Measurements from ENCODE around the gene DMBT1. TPM values are rescaled to one million over a fixed set of nuclear protein-coding genes. Genes with fewer than 3 reads are reported as not detected.

Gene DMBT1
- total and polyA plus RNA-seq, 10 of the 15 experiments (the other 5 are each of a cell fraction or from before 2014, with no cell fraction given): under 0.01 to 0.13 (median 0.03) TPM; not detected in 5

DNA sequence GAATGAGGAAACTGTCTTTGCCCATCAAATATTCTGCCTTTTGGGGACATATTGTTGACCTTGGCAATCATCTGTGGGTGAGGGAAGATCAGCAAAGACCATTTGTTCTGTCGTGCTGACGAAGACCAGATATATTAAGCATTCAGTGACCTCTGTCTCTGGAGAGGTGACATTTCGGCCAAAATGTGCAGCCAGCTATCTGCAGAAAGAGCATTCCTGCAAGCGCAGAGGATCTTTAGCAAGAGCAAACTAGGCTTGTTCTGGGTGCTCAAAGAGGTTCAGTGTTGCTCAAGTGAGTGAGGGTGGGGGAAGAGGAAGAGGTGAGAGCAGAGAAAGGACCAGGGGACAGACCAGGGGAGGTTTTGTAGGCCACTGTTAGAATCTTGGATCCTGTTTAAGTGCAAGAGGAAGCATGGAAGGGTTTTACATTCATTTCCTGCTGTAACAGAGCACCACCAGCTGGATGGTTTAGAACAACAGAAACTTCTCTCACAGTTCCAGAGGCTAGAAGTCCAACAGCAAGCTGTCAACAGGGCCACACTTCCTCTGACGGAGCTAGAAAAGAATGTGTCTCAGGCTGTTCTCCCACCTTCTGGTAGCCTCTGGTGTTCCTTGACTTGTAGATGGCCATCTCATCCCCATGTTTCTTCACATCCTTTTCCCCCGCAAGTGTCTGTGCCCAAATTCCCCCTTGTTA lies 127.9 kb downstream of the DMBT1 start (continued):
- TF ChIP-seq, protein P1, sequence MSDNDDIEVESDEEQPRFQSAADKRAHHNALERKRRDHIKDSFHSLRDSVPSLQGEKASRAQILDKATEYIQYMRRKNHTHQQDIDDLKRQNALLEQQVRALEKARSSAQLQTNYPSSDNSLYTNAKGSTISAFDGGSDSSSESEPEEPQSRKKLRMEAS (IDR thresholded peaks at IDR 0.05; ENCODE audit: low read depth, low read length): no peak

GRCh38 chr10:122689146-122689820 lies 128.7 kb downstream of the DMBT1 start:
- H3K9ac ChIP-seq (ENCODE audit: control insufficient read depth, insufficient read depth, low read length): no peak overlapping the region
- POLR2A ChIA-PET: no interaction called here
- BruUV-seq (replicated peaks): no TSS peak
- intact Hi-C loops (cut with micrococcal nuclease; ENCODE audit: unreplicated experiment): no loop called here
- H3K4me2 ChIP-seq (ENCODE audit: control insufficient read depth, insufficient read depth): no peak overlapping the region
- TF ChIP-seq CREM (IDR thresholded peaks at IDR 0.05; ENCODE audit: low read depth): no peak
- no peak for TF ChIP-seq ATF7 (IDR thresholded peaks at IDR 0.05; ENCODE audit: low read depth)
- TF ChIP-seq ZNF622 (IDR thresholded peaks at IDR 0.05): no peak
- no peak for ATAC-seq
- DNase-seq (ENCODE audit: low read depth, low spot score): no peak
- FAIRE-seq: no peak
- WGBS (ENCODE audit: insufficient coverage, insufficient replicate concordance, low lambda C conversion rate, missing lambda C conversion rate): 55% methylated on average over 6 of the region's 6 CpGs
- no peaks in the 10 kb centered on the region for H3K36me3 ChIP-seq (ENCODE audit: control insufficient read depth in 2 of 2, insufficient read depth in 2 of 2, low read length in 1 of 2)
- H3K4me1 ChIP-seq (ENCODE audit: control insufficient read depth, insufficient read depth, low read length): no peaks in the 10 kb centered on the region
- H3K27me3 ChIP-seq (replicated peaks in 1 of 2; ENCODE audit: control insufficient read depth in 2 of 2, insufficient read depth in 2 of 2, low read length in 1 of 2): no peaks in the 10 kb centered on the region
- in situ Hi-C loops (cut with MboI): no loop called here
- H3K4me3 ChIP-seq: no peak overlapping the region
- no peaks in the 10 kb centered on the region for H3K9me3 ChIP-seq (replicated peaks; ENCODE audit: control insufficient read depth, insufficient read depth, low read length)
- no peak overlapping the region for H3K27ac ChIP-seq (ENCODE audit: control insufficient read depth, insufficient read depth)
- no peaks in the 10 kb centered on the region for H3K79me2 ChIP-seq (ENCODE audit: control insufficient read depth, insufficient read depth, low read length)
- CTCF ChIA-PET: interaction anchor here (1.6 kb wide), 1 partner anchor 40 kb away, joined by 4 read pairs; no protein-coding TSS in a partner anchor
- SMC1A ChIA-PET (ENCODE audit: uncharacterized antibody, unreplicated experiment): no interaction called here
- no peak overlapping the region for H2AFZ ChIP-seq (ENCODE audit: control insufficient read depth, low read depth, low read length)
- H4K20me1 ChIP-seq (ENCODE audit: control insufficient read depth, insufficient read depth): no peaks in the 10 kb centered on the region
- RAD21 ChIA-PET (ENCODE audit: unreplicated experiment): no interaction called here

GRCh38 chr10:122692744-122693143 lies 132.2 kb downstream of the DMBT1 start:
- H2AFZ ChIP-seq (ENCODE audit: control insufficient read depth, low read depth, low read length): no peak overlapping the region
- DNase-seq (ENCODE audit: low read depth, low spot score) (no peak), ATAC-seq (no peak), FAIRE-seq (no peak)
- in situ Hi-C loops (cut with MboI) (no loop called here), intact Hi-C loops (cut with micrococcal nuclease; ENCODE audit: unreplicated experiment) (no loop called here)
- H3K36me3 ChIP-seq (ENCODE audit: control insufficient read depth in 2 of 2, insufficient read depth in 2 of 2, low read length in 1 of 2): no peaks in the 10 kb centered on the region
- H3K4me1 ChIP-seq (ENCODE audit: control insufficient read depth, insufficient read depth, low read length): no peaks in the 10 kb centered on the region
- H3K9ac ChIP-seq (ENCODE audit: control insufficient read depth, insufficient read depth, low read length): no peak overlapping the region
- no peaks in the 10 kb centered on the region for H4K20me1 ChIP-seq (ENCODE audit: control insufficient read depth, insufficient read depth)
- WGBS (ENCODE audit: insufficient coverage, insufficient replicate concordance, low lambda C conversion rate, missing lambda C conversion rate): 18% methylated on average over 5 of the region's 5 CpGs
- SMC1A ChIA-PET (ENCODE audit: uncharacterized antibody, unreplicated experiment): no interaction called here
- POLR2A ChIA-PET: no interaction called here
- CTCF ChIA-PET: no interaction called here
- H3K27ac ChIP-seq (ENCODE audit: control insufficient read depth, insufficient read depth): no peak overlapping the region
- RAD21 ChIA-PET (ENCODE audit: unreplicated experiment): no interaction called here
- no peak overlapping the region for H3K4me2 ChIP-seq (ENCODE audit: control insufficient read depth, insufficient read depth)
- no peaks in the 10 kb centered on the region for H3K79me2 ChIP-seq (ENCODE audit: control insufficient read depth, insufficient read depth, low read length)
- no peak overlapping the region for H3K4me3 ChIP-seq
- no TSS peak for BruUV-seq (replicated peaks)
- no peaks in the 10 kb centered on the region for H3K27me3 ChIP-seq (replicated peaks in 1 of 2; ENCODE audit: control insufficient read depth in 2 of 2, insufficient read depth in 2 of 2, low read length in 1 of 2)
- H3K9me3 ChIP-seq (replicated peaks; ENCODE audit: control insufficient read depth, insufficient read depth, low read length): no peaks in the 10 kb centered on the region
- TF ChIP-seq CBX5 (IDR thresholded peaks at IDR 0.05; ENCODE audit: low read depth) (no peak), MXI1 (IDR thresholded peaks at IDR 0.05; ENCODE audit: low read depth, low read length) (no peak), POLR2AphosphoS5 (IDR thresholded peaks at IDR 0.05; ENCODE audit: low read length) (no peak), BACH1 (IDR thresholded peaks at IDR 0.05; ENCODE audit: borderline replicate concordance) (no peak), SMC3 (IDR thresholded peaks at IDR 0.05; ENCODE audit: borderline replicate concordance, low read length) (no peak), POLR2A (IDR thresholded peaks at IDR 0.05; ENCODE audit: low read depth, low read length) (no peak), ATF7 (IDR thresholded peaks at IDR 0.05; ENCODE audit: low read depth) (no peak), IRF4 (IDR thresholded peaks at IDR 0.05; ENCODE audit: low read depth, low read length) (no peak), RAD21 (IDR thresholded peaks at IDR 0.05; ENCODE audit: insufficient read depth, low read depth, low read length) (no peak), TBL1XR1 (IDR thresholded peaks at IDR 0.05; ENCODE audit: low read depth, low read length) (no peak), EZH2 (IDR thresholded peaks at IDR 0.05; ENCODE audit: borderline replicate concordance, control insufficient read depth, low read depth, low read length) (no peak)

All from GM12878 (cell line).